Measurements from ENCODE around the gene LYAR. TPM values are rescaled to one million over a fixed set of nuclear protein-coding genes. Genes with fewer than 3 reads are reported as not detected.

The LYAR gene
- polyA plus RNA-seq, 3 donors: 12.9 to 22.6 (median 14.9) TPM

DNA sequence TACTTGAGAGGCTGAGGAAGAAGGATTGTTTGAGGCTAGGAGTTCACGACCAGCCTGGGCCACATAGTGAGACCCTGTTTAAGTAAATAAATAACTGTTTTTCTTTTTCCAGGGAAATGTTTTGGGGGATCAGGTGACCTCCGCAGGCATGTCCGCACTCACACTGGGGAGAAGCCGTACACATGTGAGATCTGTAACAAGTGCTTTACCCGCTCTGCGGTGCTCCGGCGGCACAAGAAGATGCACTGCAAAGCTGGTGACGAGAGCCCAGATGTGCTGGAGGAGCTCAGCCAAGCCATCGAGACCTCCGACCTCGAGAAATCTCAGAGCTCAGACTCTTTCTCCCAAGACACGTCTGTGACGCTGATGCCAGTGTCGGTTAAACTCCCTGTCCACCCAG lies 30.6 kb upstream of the LYAR start:
- H3K9ac ChIP-seq (ENCODE audit: insufficient read depth, low read length, poor library complexity, severe bottlenecking): no peak overlapping the region
- intact Hi-C loops (cut with micrococcal nuclease): no loop called here

DNA sequence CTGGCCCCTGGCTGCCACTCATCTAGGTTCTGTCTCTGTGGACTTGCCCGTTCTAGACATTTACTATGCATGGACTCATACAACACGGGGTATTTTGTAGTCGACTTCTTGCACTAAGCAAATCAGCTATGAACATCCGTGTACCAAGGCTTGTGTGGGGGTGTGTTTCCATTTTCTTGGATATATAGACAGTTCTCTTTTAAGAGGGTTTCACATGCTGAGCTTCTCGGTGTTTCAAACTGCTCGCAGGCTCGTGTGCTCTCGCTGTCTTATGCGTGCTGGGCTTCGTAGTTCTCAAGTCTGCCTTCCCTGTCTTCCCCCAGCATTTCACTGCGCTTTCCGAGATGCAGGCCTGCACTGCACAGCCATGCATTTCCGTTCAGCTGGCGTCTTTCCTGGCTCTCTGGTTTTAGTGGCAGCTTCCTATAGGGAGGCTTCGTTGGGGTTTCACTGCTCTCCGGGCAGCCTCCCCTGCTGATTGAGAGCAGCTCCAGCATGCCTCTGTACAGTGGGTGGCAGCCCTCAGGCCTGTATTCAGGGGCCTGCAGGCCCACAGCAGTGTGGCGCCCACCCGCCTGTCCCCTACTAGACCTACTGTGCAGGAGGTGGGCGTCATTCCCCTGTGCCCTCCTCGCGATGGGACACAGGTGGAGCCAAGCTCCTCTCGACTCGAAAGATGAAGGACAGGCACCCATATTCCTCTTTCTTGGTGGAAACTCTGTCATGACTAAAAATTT lies 27.7 kb upstream of the LYAR start:
- intact Hi-C loops (cut with micrococcal nuclease): no loop called here
- WGBS (ENCODE audit: insufficient coverage): 97% methylated on average over 16 of the region's 23 CpGs

More for the DNA sequence above, 30.6 kb upstream of the LYAR start:
- 97% methylated on average over 13 of the region's 15 CpGs for WGBS (ENCODE audit: insufficient coverage)
- peaks cover 56 to 61% of the 10 kb centered on the region in 2 donors for H3K36me3 Mint-ChIP-seq
- H3K4me3 Mint-ChIP-seq: no peak overlapping the region
- H3K4me1 Mint-ChIP-seq: no peaks in the 10 kb centered on the region
- Histone ChIP-seq H3K79me2 (ENCODE audit: insufficient read depth, low read length) (no peaks in the 10 kb centered on the region), H3K9me3 (replicated peaks in 1 of 2; ENCODE audit: control insufficient read depth in 1 of 2, insufficient read depth in 1 of 2, low read length in 2 of 2) (no peaks in the 10 kb centered on the region), H3K36me3 (replicated peaks in 1 of 2; ENCODE audit: control insufficient read depth in 1 of 2, insufficient read depth in 2 of 2, low read length in 2 of 2) (peaks cover 54 to 66% of the 10 kb centered on the region in 2 donors), H4K20me1 (ENCODE audit: insufficient read depth, low read length) (no peaks in the 10 kb centered on the region), H3K27ac (ENCODE audit: low read depth in 1 of 2, low read length in 2 of 2) (no peak overlapping the region), H3K4me2 (replicated peaks; ENCODE audit: extremely low read depth, low read length, poor library complexity, severe bottlenecking) (no peak overlapping the region), H2AFZ (ENCODE audit: insufficient read depth, low read depth, low read length, poor library complexity, severe bottlenecking) (no peak overlapping the region), H3K4me1 (ENCODE audit: control insufficient read depth in 1 of 2, insufficient read depth in 2 of 2, low read length in 2 of 2) (no peaks in the 10 kb centered on the region), H3K4me3 (replicated peaks in 1 of 3; ENCODE audit: low read depth in 2 of 3, low read length in 3 of 3) (no peak overlapping the region), H3K27me3 (ENCODE audit: control insufficient read depth in 2 of 2, insufficient read depth in 2 of 2, low read length in 2 of 2) (no peaks in the 10 kb centered on the region)
- H3K27me3 Mint-ChIP-seq (ENCODE audit: low read depth in 3 of 3): peaks cover 0 to 2% (median 0%) of the 10 kb centered on the region in 3 donors
- H3K9me3 Mint-ChIP-seq: no peaks in the 10 kb centered on the region
- no peak overlapping the region for H3K27ac Mint-ChIP-seq
- TF ChIP-seq, protein P1, sequence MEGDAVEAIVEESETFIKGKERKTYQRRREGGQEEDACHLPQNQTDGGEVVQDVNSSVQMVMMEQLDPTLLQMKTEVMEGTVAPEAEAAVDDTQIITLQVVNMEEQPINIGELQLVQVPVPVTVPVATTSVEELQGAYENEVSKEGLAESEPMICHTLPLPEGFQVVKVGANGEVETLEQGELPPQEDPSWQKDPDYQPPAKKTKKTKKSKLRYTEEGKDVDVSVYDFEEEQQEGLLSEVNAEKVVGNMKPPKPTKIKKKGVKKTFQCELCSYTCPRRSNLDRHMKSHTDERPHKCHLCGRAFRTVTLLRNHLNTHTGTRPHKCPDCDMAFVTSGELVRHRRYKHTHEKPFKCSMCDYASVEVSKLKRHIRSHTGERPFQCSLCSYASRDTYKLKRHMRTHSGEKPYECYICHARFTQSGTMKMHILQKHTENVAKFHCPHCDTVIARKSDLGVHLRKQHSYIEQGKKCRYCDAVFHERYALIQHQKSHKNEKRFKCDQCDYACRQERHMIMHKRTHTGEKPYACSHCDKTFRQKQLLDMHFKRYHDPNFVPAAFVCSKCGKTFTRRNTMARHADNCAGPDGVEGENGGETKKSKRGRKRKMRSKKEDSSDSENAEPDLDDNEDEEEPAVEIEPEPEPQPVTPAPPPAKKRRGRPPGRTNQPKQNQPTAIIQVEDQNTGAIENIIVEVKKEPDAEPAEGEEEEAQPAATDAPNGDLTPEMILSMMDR (IDR thresholded peaks at IDR 0.05): no peak
- DNase-seq: no peak

More for the DNA sequence above, 27.7 kb upstream of the LYAR start:
- Histone ChIP-seq H4K20me1 (ENCODE audit: insufficient read depth, low read length) (no peaks in the 10 kb centered on the region), H2AFZ (ENCODE audit: insufficient read depth, low read depth, low read length, poor library complexity, severe bottlenecking) (no peak overlapping the region), H3K79me2 (ENCODE audit: insufficient read depth, low read length) (no peaks in the 10 kb centered on the region), H3K4me2 (replicated peaks; ENCODE audit: extremely low read depth, low read length, poor library complexity, severe bottlenecking) (no peak overlapping the region), H3K9ac (ENCODE audit: insufficient read depth, low read length, poor library complexity, severe bottlenecking) (no peak overlapping the region), H3K36me3 (replicated peaks in 1 of 2; ENCODE audit: control insufficient read depth in 1 of 2, insufficient read depth in 2 of 2, low read length in 2 of 2) (peaks cover 71 to 93% of the 10 kb centered on the region in 2 donors), H3K9me3 (replicated peaks in 1 of 2; ENCODE audit: control insufficient read depth in 1 of 2, insufficient read depth in 1 of 2, low read length in 2 of 2) (no peaks in the 10 kb centered on the region), H3K4me3 (replicated peaks in 1 of 3; ENCODE audit: low read depth in 2 of 3, low read length in 3 of 3) (no peak overlapping the region), H3K27me3 (ENCODE audit: control insufficient read depth in 2 of 2, insufficient read depth in 2 of 2, low read length in 2 of 2) (no peaks in the 10 kb centered on the region), H3K27ac (ENCODE audit: low read depth in 1 of 2, low read length in 2 of 2) (no peak overlapping the region), H3K4me1 (ENCODE audit: control insufficient read depth in 1 of 2, insufficient read depth in 2 of 2, low read length in 2 of 2) (peaks cover 0 to 8% of the 10 kb centered on the region in 2 donors)
- no peaks in the 10 kb centered on the region for H3K9me3 Mint-ChIP-seq
- H3K27me3 Mint-ChIP-seq (ENCODE audit: low read depth in 3 of 3): no peaks in the 10 kb centered on the region
- TF ChIP-seq, protein P1 (IDR thresholded peaks at IDR 0.05): no peak
- peaks cover 79 to 85% of the 10 kb centered on the region in 2 donors for H3K36me3 Mint-ChIP-seq
- peaks cover 7% of the 10 kb centered on the region for H3K4me1 Mint-ChIP-seq
- no peak for DNase-seq
- H3K4me3 Mint-ChIP-seq: no peak overlapping the region
- peak overlapping the region in 1 of 7 donors; percentile 75 for H3K27ac Mint-ChIP-seq

All from CD14-positive monocyte (primary cell).